IPS-NIHi11 (cell line): ENCODE results near the gene PIK3CB.
A peak's percentile ranks its signal among the peaks of the same experiment; 100 is the strongest.
"Not testable (repeated sequence)": the region's sequence is repeated elsewhere in the genome, so short reads cannot be mapped to it uniquely, and the experiment has no call there.

Experiments used
- DNase-seq: peaks from one replicate; pipeline ENCODE4 v3.0.0; 2012; ENCODE audit warnings: mixed read lengths, low spot score

PIK3CB gene

DNA sequence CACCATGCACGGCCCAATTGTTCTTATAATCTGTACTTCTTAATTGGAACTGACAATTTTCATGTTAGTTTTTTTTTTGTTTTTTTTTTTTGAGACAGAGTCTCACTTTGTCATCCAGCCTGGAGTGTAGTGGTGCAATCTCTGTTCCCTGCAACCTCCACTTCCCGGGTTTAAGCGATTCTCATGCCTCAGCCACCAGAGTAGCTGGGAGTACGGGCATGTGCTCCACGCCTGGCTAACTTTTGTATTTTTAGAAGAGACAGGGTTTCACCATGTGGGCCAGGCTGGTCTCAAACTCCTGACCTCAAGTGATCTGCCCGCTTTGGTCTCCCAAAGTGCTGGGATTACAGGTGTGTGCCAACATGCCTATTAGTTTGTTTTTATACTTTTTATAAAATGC is 153.8 kb downstream of the PIK3CB start:
- not testable (repeated sequence) for DNase-seq

DNA sequence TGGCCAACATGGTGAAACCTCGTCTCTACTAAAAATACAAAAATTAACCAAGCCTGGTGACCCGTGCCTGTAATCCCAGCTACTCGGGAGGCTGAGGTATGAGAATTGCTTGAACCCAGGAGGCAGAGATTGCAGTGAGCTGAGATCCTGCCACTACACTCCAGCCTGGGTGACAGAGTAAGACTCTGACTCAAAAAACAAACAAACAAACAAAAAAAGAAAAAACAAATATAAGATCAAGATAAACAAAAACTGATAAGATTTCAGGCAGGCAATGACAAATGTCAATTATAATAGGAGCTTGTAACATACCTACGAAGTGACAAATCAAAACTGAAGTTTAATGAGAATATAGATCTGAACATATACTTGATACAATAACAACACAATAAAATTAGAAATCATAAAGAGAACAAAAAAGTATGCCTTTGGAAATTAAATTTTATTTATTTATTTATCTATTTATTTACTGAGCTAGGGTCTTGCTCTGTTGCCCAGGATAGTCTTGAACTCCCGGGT is 155.8 kb downstream of the PIK3CB start:
- DNase-seq, result no peak

DNA sequence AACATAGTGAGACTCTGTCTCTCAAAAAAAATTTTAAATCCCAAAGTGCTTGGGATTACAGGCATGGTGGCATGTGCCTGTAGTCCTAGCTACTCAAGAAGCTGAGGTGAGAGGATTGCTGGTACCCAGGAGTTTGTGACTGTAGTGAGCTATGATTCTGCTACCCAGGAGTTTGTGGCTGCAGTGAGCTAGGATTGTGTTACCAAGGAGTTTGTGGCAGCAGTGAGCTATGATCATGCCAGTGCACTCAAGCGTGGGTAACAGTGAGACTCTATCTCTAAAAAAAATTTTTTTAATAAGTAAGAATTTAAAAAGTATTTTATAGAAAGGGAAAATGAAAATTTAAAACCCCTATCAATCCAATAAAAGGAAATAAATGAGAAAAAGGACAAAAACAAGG is 156.6 kb downstream of the PIK3CB start:
- DNase-seq, result no peak

GRCh38 chr3:138675393-138675792 is 159.3 kb downstream of the PIK3CB start:
- DNase-seq, result no peak

GRCh38 chr3:138673641-138674530 is 160.8 kb downstream of the PIK3CB start:
- DNase-seq, result peak; percentile 14

DNA sequence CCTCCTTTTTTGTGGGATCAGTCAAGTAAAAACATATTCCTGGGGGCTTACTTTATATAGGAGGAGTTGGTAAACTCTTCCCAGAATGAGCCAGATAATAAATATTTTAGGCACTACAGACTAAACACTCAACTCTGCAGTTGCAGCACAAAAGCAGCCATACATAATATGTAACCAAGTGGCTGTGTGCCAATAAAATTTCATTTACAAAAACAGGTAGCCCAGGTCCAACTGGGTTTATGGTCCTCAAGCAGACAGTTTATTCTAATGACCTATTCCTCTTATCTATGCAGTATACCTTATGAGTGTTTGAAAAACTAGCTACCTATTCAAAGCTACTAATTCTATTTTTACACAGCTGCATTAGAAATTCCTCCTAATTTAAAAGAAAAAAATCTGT is 164.3 kb downstream of the PIK3CB start:
- no peak for DNase-seq

- no peak for DNase-seq
Observed at GRCh38 chr3:138668107-138668506, 166.6 kb downstream of the PIK3CB start.

DNA sequence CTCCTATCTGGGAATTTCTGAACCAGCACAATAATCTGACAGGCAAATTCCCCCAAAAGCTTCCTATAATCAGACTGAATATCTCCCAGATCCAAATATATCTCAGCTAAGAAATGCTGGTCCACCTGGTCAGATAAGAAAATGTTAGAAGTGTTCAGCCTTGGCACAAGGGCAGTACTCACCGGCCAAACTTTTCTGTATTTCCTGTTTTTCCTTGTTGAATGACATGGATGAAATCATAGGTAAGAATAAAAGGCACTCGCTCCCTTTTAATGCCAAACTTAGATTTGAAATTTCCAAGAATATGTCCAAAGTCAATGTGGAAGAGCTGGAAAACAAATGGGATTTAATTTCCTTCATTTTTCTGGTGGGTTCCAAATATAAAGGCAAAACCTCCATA is 177.2 kb downstream of the PIK3CB start:
- DNase-seq, result no peak

- DNase-seq, result no peak
Observed at GRCh38 chr3:138653567-138653966, 181.2 kb downstream of the PIK3CB start.

- DNase-seq, result no peak
Observed at GRCh38 chr3:138649134-138649533, 185.6 kb downstream of the PIK3CB start.

DNA sequence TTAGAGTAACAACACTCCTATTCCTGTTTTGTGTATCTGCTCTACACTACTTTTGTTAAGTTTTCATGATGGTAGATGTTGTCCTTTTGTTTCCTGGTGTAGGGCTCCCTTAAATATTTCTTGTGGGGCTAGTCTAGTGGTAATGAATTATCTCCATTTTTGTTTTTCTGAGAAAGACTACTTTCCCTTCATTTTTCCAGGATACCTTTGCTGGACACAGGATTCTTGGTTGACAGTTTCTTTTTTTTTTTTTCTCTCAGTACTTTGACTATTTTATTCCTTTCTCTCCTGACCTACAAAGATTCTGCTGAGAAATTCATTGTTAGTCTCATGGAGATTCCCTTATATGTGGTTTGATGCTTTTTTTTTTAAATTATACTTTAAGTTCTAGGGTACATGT is 188.2 kb downstream of the PIK3CB start:
- no peak for DNase-seq

- no peak for DNase-seq
Observed at GRCh38 chr3:138646008-138646407, 188.7 kb downstream of the PIK3CB start.

DNA sequence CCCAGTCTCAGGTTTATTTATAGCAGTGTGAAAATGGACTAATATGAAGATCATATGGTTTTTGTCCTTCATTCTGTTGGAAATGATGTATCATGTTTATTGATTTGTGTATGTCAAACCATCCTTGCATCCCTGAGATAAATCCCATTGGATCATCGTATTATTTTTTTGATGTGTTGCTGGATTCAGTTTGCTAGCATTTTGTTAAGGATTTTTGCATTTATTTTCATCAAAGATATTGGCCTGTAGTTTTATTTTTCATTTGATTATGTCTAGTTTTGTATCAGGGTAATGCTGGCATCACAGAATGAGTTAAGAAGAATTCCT is 191.8 kb downstream of the PIK3CB start:
- DNase-seq, result no peak

DNA sequence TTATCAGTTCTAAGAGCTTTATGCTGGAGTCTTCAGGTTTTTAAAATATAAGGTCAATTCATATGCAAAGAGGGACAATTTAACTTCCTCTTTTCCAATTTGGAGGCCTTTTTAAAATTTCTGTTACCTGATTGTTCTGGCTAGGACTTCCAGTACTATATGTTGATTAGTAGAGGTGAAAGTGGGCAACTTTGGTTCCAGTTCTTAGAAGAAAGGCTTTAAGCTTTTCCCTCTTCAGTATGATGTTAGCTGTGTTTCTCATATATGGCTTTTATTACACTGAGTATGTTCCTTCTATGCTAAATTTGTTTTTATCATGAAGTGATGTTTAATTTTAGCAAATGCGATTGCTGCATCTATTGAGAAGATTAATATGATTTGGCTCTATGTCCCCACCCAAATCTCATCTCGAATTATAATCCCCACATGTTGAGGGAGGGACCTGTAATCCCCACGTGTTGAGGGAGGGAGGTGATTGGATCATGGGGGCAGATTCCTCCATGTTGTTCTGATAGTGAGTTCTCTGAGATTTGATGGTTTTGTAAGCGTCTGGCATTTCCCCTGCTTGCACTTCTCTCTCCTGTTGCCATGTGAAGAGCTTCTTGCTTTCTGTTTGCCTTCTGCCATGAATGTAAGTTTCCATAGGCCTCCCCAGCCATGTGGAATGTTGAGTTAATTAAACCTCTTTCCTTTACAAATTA is 192.4 kb downstream of the PIK3CB start:
- no peak for DNase-seq

DNA sequence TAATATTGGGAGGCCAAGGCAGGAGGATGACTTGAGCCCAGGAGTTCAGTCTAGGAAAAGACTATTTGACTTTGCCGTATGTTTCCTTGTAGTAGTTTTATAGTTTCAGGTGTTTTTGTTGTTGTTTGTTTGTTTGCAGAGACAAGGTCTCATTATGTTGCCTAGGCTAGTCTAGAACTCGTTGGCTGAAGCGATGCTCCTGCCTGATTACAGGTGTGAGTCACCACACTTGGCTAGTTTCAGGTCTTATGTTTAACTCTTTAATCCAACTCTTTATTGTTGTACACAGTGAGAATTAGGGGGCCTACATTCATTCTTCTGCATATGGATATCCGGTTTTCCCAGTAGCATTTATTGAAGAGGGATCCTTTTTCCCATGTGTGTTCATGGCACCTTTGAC is 194.2 kb downstream of the PIK3CB start:
- DNase-seq, result no peak

GRCh38 chr3:138638641-138639040 is 196.1 kb downstream of the PIK3CB start:
- no peak for DNase-seq

- no peak for DNase-seq
Observed at GRCh38 chr3:138629526-138629925, 205.2 kb downstream of the PIK3CB start.

GRCh38 chr3:138625707-138626365 is 208.9 kb downstream of the PIK3CB start:
- DNase-seq, result no peak

DNA sequence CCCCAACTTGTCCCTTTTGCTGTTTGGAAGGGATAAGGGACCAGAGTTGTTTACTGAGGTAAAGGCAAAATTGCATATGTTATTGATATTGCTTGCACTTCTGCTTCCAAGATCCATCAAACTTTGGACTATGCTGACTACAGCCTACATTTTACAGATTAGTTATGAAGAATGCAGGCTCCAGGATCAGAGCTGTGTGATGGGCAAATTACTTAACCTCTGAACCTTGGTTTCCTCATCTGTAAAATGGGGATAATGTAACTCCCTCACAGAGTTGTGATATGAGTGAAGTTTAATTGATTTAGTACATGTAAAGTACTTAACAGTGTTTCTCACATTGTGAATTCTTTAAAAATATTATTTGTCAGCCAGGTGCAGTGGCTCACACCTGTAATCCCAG is 210.2 kb downstream of the PIK3CB start:
- no peak for DNase-seq

DNA sequence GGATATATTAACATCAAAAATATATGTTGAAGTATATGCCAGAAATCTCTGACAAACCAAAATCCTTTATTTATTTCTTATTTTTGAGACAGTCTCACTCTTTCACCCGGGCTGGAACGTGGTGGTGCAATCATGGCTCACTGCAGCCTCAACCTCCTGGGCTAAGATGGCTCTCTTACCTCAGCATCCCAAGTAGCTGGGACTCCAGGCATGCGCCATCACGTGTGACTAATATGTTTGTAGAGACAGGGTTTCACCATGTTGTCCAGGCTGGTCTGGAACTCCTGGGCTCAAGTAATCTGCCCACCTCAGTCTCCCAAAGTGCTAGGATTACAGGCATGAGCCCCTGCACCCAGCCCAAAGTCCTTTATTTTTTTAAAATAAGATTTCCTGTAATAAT is 214.3 kb downstream of the PIK3CB start:
- DNase-seq, result no peak

- no peak for DNase-seq
Observed at GRCh38 chr3:138615462-138615861, 219.3 kb downstream of the PIK3CB start.

- DNase-seq, result no peak
Observed at GRCh38 chr3:138609898-138610266, 224.8 kb downstream of the PIK3CB start.
